Middle frontal gyrus (tissue), 1 donor: ENCODE measurements around the gene PPM1E.

Experiments used
- DNase-seq: peaks from one replicate; pipeline ENCODE4 v3.0.0-alpha.2; 2015; ENCODE audit warnings: low spot score; ENCODE audit errors: extremely low spot score

The PPM1E gene

DNA sequence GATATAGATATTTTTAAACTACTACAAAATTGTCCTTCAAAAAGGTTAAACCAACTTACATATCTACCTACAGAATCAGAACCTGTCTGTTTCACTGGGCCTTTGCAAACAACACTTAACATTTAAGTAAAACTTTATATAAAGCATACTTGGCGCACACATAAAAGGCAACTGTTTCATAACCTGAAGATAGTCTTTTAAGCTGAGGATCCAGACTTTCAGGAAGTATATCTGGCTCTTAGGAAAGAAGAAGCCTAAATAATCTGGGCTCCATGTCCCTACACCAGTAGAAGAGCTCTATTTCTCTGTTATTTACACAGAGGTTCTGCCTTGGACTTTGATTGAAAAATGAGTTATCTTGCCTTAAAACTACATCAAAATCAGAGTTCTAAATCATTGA, 275.2 kb downstream of the PPM1E start:
- no peak for DNase-seq
